Fibroblast of skin of scalp (primary cell): ENCODE results near the gene TIGD4. TPM values are rescaled to one million over a fixed set of nuclear protein-coding genes. Genes with fewer than 3 reads are reported as not detected.
A peak's percentile ranks its signal among the peaks of the same experiment; 100 is the strongest.

Source experiments
- DNase-seq: peaks from one replicate; pipeline ENCODE4 v3.0.0-alpha.2; 2013
- polyA plus RNA-seq, 2 experiments: library from polyadenylated mRNA; unstranded; fragments of 120-200 nt; gene quantifications; one replicate each; pipeline ENCODE4 v1.2.1, GENCODE V29; 2013; ENCODE audit not compliant: insufficient read length in 2 of 2

Gene TIGD4
- 0.08 TPM for polyA plus RNA-seq (2013, experiment 1 of 2; ENCODE audit: insufficient read length)
- 0.16 TPM for polyA plus RNA-seq (2013, experiment 2 of 2; ENCODE audit: insufficient read length)

GRCh38 chr4:152779513-152780266 is at the start of gene TIGD4, which contains the start of gene ARFIP1:
Gene TIGD4 (minus strand): TSS chr4:152779730. CDS start chr4:152771004, 8,726 bp downstream.
Gene ARFIP1 (plus strand): TSS chr4:152779954. CDS start chr4:152829634, 49,680 bp downstream.
- peak; percentile 97 for DNase-seq

GRCh38 chr4:152828122-152828521 is 48.6 kb upstream of the TIGD4 start:
- peak; percentile 8 for DNase-seq

- no peak for DNase-seq
Observed at GRCh38 chr4:152825336-152825735, 45.8 kb upstream of the TIGD4 start.

GRCh38 chr4:152824561-152824960 is 45.0 kb upstream of the TIGD4 start:
- no peak for DNase-seq

- DNase-seq = no peak
Observed at GRCh38 chr4:152822323-152822722, 42.8 kb upstream of the TIGD4 start.

GRCh38 chr4:152820073-152820472 is 40.5 kb upstream of the TIGD4 start:
- DNase-seq = no peak

GRCh38 chr4:152819026-152819645 is 39.6 kb upstream of the TIGD4 start:
- no peak for DNase-seq

- DNase-seq = no peak
Observed at GRCh38 chr4:152817331-152817730, 37.8 kb upstream of the TIGD4 start.

GRCh38 chr4:152815078-152815477 is 35.5 kb upstream of the TIGD4 start:
- no peak for DNase-seq

- no peak for DNase-seq
Observed at GRCh38 chr4:152810715-152811287, 31.3 kb upstream of the TIGD4 start.

- no peak for DNase-seq
Observed at GRCh38 chr4:152808670-152809069, 29.1 kb upstream of the TIGD4 start.

- peak; percentile 55 for DNase-seq
Observed at GRCh38 chr4:152807294-152807829, 27.8 kb upstream of the TIGD4 start.

GRCh38 chr4:152806501-152807125 is 27.1 kb upstream of the TIGD4 start:
- no peak for DNase-seq

GRCh38 chr4:152805818-152806217 is 26.3 kb upstream of the TIGD4 start:
- no peak for DNase-seq

- DNase-seq = no peak
Observed at GRCh38 chr4:152805071-152805650, 25.6 kb upstream of the TIGD4 start.

- DNase-seq = no peak
Observed at GRCh38 chr4:152803541-152803940, 24.0 kb upstream of the TIGD4 start.

- no peak for DNase-seq
Observed at GRCh38 chr4:152795891-152796290, 16.4 kb upstream of the TIGD4 start.

GRCh38 chr4:152786627-152787026 is 7.1 kb upstream of the TIGD4 start:
- DNase-seq = no peak

- peak; percentile 74 for DNase-seq
Observed at GRCh38 chr4:152785639-152786615, 6.4 kb upstream of the TIGD4 start.

- peak; percentile 86 for DNase-seq
Observed at GRCh38 chr4:152784490-152785350, 5.2 kb upstream of the TIGD4 start.
